ENCODE data around the gene CLASP2.
"Not testable (repeated sequence)": the region's sequence is repeated elsewhere in the genome, so short reads cannot be mapped to it uniquely, and the experiment has no call there.

CLASP2 gene

GRCh38 chr3:33717866-33718594 lies at the start of gene CLASP2:
TSS of gene CLASP2 (minus strand) at chr3:33718254. CDS start at chr3:33718002, 252 bp downstream.
- DNase-seq: peak; percentile 81

DNA sequence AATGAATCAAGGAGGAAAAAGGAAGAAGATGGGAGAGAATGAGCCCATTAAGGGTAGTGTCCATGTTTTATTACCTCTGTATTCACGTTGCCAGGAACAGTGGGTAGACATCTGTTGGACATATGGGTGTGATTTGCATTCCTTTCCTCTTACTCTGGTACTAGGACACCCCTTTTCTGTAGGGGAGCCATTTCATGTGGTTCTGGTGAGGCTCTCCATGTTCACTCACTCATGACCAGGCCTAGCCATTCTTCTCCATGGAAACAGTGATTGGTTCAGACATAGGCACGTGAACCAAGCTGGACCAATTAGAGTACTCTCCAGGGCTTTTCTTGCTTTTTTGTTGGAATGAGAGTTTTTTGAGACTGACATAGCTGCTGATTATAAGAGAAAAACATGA lies 40.8 kb upstream of the CLASP2 start:
- no peak for DNase-seq

DNA sequence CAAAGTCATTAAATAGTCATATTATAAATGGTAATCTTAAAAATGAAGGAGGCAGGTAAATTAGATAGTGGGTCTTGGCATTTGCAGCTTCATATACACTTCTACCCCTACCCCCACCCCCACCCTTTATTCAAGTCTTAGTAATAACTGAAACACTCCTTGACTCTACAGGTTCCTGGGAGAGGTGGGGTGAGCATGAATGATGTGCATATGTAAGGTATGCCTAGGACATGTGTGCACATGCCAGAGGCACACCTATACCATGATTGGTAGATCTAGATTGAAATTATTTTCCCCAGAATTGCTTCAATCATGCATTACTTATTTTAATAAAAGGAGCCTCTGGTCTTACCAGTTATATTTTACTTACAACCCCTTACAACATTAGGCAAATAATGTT lies 40.2 kb upstream of the CLASP2 start:
- DNase-seq: no peak

DNA sequence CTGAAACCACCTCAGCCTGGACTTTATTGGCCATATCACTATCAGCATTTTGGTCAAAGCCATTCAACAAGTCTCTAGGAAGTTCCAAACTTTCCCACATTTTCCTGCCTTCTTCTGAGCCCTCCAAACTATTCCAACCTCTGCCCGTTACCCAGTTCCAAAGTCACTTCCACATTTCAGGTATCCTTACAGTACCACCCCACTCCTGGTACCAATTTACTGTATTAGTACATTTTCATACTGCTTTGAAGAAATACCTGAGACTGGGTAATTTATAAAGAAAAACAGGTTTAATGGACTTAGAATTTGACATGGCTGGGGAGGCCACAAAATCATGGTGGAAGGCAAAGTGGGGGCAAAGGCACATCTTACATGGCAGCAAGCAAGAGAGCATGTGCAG lies 36.3 kb upstream of the CLASP2 start:
- DNase-seq: not testable (repeated sequence)

DNA sequence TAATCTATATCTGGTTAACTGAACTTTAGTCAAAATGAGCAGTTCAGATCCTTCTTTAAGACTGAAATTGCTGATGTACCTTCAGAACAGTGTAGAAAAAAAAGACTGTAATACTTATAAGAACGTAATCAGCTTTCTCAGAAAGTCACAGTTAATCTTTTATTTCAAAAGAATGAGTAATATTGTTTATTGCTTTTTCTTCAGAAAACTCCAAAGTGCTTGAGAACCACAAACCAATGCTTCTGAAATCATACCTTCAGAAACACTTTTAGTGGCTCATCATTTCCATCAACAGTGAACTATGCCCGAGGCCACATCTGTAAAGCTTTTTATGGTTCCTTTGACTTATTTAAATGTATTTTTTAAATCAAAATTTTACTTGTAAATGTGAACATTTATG lies 33.3 kb upstream of the CLASP2 start:
- DNase-seq: no peak

GRCh38 chr3:33750211-33750548 lies 32.1 kb upstream of the CLASP2 start:
- no peak for DNase-seq

- DNase-seq: no peak
Measured at GRCh38 chr3:33749546-33750210, 31.6 kb upstream of the CLASP2 start.

GRCh38 chr3:33746416-33747116 lies 28.5 kb upstream of the CLASP2 start:
- DNase-seq: no peak

- DNase-seq: no peak
Measured at GRCh38 chr3:33737146-33737545, 19.1 kb upstream of the CLASP2 start.

DNA sequence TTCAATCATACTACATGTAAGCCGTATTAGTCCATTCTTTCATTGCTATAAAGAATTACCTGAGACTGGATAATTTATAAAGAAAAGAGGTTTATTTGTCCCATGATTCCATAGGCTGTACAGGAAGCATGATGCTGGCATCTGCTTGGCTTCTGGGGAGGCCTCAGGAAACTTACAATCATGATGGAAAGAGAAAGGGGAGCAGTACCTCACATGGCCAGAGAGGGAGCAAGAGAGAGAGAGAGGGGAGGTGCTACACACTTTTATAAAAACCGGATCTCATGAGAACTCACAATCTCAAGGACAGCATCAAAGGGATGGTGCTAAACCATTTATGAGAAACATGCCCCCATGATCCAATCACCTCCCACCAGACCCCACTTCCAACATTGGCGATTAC lies 14.3 kb upstream of the CLASP2 start:
- no peak for DNase-seq

GRCh38 chr3:33729993-33730392 lies 11.9 kb upstream of the CLASP2 start:
- no peak for DNase-seq

DNA sequence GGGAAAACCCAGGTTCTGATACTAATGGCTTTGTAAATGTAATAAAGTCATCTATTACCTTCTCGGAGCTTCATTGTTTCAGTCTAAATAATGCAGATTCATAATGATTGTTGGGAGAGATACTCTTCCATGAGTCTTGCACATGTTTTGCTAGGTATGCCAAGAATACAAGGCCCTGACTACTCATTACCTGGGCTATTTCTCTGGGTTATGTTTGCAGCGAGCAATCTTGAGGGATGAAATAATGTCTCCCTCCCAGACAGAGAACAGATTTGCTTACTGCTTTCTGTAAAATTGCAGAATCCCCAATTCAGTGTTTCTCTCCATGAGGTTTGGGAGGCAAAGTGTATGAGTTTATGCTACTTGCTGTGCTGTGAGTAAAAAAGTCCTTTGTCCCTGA lies 6.2 kb upstream of the CLASP2 start:
- no peak for DNase-seq

- DNase-seq: no peak
Measured at GRCh38 chr3:33722626-33723370, 4.7 kb upstream of the CLASP2 start.

DNA sequence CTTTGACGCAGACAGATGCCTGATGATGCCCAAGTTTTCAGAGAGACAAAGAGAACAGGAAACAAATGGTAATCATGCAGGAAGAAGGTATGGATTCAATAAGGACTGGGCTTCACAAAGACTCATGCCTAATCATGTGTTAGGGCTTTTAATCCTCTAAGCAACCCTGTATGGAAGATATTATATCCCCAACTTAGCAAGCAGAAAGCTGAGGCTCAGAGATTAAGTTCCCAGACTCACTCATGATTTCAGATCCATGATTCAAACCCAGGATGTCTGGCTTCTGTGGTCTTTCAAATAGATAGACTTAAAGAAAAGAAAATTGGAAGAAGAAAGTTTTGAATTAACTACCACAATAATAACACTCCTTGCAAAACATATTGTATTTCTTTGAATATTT lies 4.1 kb upstream of the CLASP2 start:
- DNase-seq: no peak

- no peak for DNase-seq
Measured at GRCh38 chr3:33718595-33718907, 497 bp upstream of the CLASP2 start.

DNA sequence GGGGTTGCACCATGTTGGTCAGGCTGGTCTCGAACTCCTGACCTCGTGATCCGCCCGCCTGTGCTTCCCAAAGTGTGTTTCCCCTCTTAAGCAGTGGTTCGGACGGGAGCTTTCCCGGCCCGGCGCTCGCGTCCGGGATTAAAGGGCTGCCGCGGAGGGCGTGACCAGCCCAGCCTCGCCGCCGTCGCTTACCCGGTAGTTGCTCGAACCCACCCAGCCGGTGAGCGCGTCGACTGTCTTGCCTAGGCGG lies 513 bp downstream of the CLASP2 start:
- DNase-seq: peak; percentile 39

DNA sequence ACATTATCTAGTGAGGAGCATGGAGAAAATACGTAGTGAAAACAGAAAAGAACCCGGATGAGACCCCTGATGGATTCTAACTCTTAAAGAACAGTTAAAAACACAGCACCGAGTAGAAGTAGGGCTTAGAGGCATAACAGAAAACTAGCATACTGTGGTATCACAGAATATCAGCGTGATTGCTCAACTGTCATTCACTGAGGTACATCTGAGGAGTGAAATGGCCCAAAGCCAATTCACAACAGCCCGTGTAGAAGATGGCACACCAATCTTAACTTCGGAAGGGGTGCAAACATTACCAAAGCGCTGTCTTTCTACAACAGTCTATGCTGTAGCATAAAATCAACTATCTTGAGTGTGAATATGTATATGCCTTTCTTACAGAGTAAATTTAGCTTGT lies 1.8 kb downstream of the CLASP2 start:
- DNase-seq: no peak

DNA sequence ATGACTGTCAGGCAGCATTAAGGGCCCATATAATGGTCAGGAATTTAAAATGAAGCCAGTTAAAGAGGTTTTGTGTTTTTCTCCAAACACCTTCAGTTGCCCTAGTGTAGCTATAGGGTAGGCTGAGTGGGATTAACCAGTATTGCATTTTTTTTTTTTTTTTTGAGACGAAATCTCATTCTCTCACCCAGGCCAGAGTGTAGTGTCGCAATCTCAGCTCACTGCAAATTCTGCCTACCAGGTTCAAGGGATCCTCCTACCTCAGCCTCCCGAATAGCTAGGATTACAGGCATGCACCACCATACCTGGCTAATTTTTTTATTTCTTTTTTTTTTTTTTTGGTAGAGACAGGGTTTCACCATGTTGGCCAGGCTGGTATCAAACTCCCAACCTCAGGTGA lies 7.0 kb downstream of the CLASP2 start:
- DNase-seq: no peak

- DNase-seq: no peak
Measured at GRCh38 chr3:33706056-33706455, 12.0 kb downstream of the CLASP2 start.

GRCh38 chr3:33704891-33705290 lies 13.2 kb downstream of the CLASP2 start:
- no peak for DNase-seq

GRCh38 chr3:33699275-33699674 lies 18.8 kb downstream of the CLASP2 start:
- no peak for DNase-seq

GRCh38 chr3:33694944-33695343 lies 23.1 kb downstream of the CLASP2 start:
- DNase-seq: no peak

- DNase-seq: no peak
Measured at GRCh38 chr3:33690341-33690740, 27.7 kb downstream of the CLASP2 start.

GRCh38 chr3:33687406-33688010 lies 30.5 kb downstream of the CLASP2 start:
- no peak for DNase-seq

Measured in 8988T (cell line).